ENCODE results near the gene NKAP. TPM values are rescaled to one million over a fixed set of nuclear protein-coding genes. Genes with fewer than 3 reads are reported as not detected.

NKAP gene
- total and polyA plus RNA-seq, 2 of the 13 experiments (the other 11 are each of a cell fraction or from before 2014, with no cell fraction given), result 3.6 to 6.1 TPM

GRCh38 chrX:119871599-119872395 is 71.8 kb downstream of the NKAP start, which contains the start of the genes NDUFA1 and RNF113A (continued):
- TF ChIP-seq ZNF780A (CRISPR knock-in tag; IDR thresholded peaks at IDR 0.05) (no peak), ZNF225 (CRISPR knock-in tag; IDR thresholded peaks at IDR 0.05) (no peak), NRL (CRISPR knock-in tag; IDR thresholded peaks at IDR 0.05; ENCODE audit: borderline replicate concordance) (no peak), JUNB (CRISPR knock-in tag; IDR thresholded peaks at IDR 0.05; ENCODE audit: borderline replicate concordance) (no peak), HBP1 (CRISPR knock-in tag; IDR thresholded peaks at IDR 0.05; ENCODE audit: low read depth) (no peak), KAT8 (CRISPR knock-in tag; IDR thresholded peaks at IDR 0.05) (peak; percentile 87), RFX5 (IDR thresholded peaks at IDR 0.05; ENCODE audit: low read depth, low read length) (no peak), ZNF558 (CRISPR knock-in tag; IDR thresholded peaks at IDR 0.05; ENCODE audit: borderline replicate concordance) (no peak; the same call in 1 of the 2 replicates), NKX3-1 (CRISPR knock-in tag; IDR thresholded peaks at IDR 0.05) (peak; percentile 91; the same call in 1 of the 2 replicates), PHF20 (CRISPR knock-in tag; IDR thresholded peaks at IDR 0.05) (peak; percentile 79), ZNF484 (CRISPR knock-in tag; IDR thresholded peaks at IDR 0.05; ENCODE audit: borderline replicate concordance, low read depth) (no peak), ZFP36L2 (CRISPR knock-in tag; IDR thresholded peaks at IDR 0.05) (no peak), ZNF207 (IDR thresholded peaks at IDR 0.05; ENCODE audit: borderline replicate concordance) (no peak), PAWR (CRISPR knock-in tag; IDR thresholded peaks at IDR 0.05; ENCODE audit: borderline replicate concordance) (no peak), ZFP90 (CRISPR knock-in tag; IDR thresholded peaks at IDR 0.05; ENCODE audit: borderline replicate concordance) (peak; percentile 74; the same call in 1 of the 2 replicates), ASH2L (IDR thresholded peaks at IDR 0.05; ENCODE audit: insufficient read length, low read depth, low read length) (no peak), GTF2F1 (IDR thresholded peaks at IDR 0.05; ENCODE audit: low read length) (no peak), BRD4 (CRISPR knock-in tag; IDR thresholded peaks at IDR 0.05) (no peak), IKZF5 (CRISPR knock-in tag; IDR thresholded peaks at IDR 0.05) (no peak), TEF (CRISPR knock-in tag; IDR thresholded peaks at IDR 0.05) (peak; percentile 72; the same call in 1 of the 2 replicates), MAFF (IDR thresholded peaks at IDR 0.05; ENCODE audit: low read depth, low read length) (no peak), ZNF556 (CRISPR knock-in tag; IDR thresholded peaks at IDR 0.05; ENCODE audit: borderline replicate concordance) (0 out of 2 replicates have a peak, but pooled peaks have one; percentile 35), KLF9 (CRISPR knock-in tag; IDR thresholded peaks at IDR 0.05; ENCODE audit: low read depth) (no peak), ZMAT3 (CRISPR knock-in tag; conservative IDR thresholded peaks at IDR 0.05) (no peak), POGZ (CRISPR knock-in tag; IDR thresholded peaks at IDR 0.05) (peak; percentile 54), ZNF639 (CRISPR knock-in tag; conservative IDR thresholded peaks at IDR 0.05) (peak; percentile 61; the same call in 1 of the 2 replicates)

Data from HepG2 (cell line).